Measurements from ENCODE around the gene SLC39A6. TPM values are rescaled to one million over a fixed set of nuclear protein-coding genes. Genes with fewer than 3 reads are reported as not detected.
"Not testable (repeated sequence)": the region's sequence is repeated elsewhere in the genome, so short reads cannot be mapped to it uniquely, and the experiment has no call there.

Gene SLC39A6
- total RNA-seq, 1 donor from 2014 or later: 35.5 TPM

DNA sequence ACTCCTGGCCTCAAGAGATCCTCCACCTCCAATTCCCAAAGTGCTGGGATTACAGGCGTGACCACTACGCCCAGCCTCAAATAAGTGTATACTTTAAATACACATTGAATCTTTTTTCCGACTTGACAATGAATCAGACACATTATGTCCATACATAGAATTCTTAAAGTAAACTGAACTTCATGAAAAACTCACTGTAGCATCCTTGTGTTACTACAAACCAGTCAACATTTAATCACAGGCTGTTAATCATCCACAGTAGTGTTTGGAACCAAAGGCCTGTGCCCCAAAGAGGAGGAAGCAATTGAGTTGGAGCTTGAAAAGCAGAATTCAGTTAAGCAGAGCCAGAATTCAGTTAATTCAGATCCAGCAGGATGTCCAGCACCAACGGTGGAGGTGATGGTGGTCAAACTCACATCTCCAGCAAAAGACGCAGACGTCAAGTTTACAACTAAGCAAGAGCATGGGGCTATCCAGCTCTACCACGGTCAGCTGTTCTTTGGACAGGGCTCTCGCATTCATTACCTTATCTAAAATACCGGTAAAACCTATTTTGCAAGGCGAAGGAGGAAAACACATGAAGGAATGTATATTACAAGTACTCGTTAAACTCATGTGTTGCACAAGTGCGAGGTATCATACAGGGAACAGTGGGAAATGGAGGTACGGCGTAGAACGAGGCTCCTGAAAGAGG is 1.2 kb downstream of the SLC39A6 start:
- peaks cover 13 to 26% (median 14%) of the 10 kb centered on the region in 3 donors for H3K4me1 ChIP-seq (ENCODE audit: control insufficient read depth in 3 of 3, insufficient read depth in 3 of 3, low read length in 3 of 3)
- H3K27me3 ChIP-seq (ENCODE audit: control insufficient read depth in 3 of 3, insufficient read depth in 3 of 3, low read length in 3 of 3): no peaks in the 10 kb centered on the region
- H3K27ac ChIP-seq (ENCODE audit: low read depth, low read length): no peak overlapping the region
- H3K9ac ChIP-seq (ENCODE audit: low read depth in 1 of 3, low read length in 3 of 3): peak overlapping the region; percentile 96 to 100 (median 99)
- peak overlapping the region; percentile 97 to 99 (median 99) for H3K4me3 ChIP-seq (ENCODE audit: low read length in 3 of 3)
- no peaks in the 10 kb centered on the region for H3K9me3 ChIP-seq (ENCODE audit: control insufficient read depth in 3 of 3, low read length in 3 of 3)
- H3K36me3 ChIP-seq (ENCODE audit: control insufficient read depth in 3 of 3, insufficient read depth in 3 of 3, low read length in 3 of 3): peaks cover 6 to 18% (median 9%) of the 10 kb centered on the region in 3 donors

DNA sequence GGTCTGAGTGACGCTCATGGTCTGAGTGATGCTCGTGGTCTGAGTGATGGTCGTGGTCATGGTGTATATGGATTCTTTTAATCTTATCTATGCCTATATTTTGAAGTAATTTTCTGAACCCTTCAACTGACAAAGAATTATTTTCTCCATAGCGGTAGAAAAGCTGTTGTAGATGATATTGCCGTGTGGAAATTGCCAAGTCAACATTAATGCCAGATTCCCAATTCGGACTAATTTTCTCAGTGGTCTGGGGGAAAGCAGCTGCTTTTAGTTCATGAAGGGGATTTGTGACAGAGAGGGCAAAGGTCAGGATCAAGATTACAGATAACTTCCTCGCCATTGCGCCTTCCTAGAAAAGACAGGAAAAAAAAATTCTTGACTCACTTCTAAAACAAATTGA is 2.5 kb downstream of the SLC39A6 start:
- H3K4me1 ChIP-seq (ENCODE audit: control insufficient read depth in 3 of 3, insufficient read depth in 3 of 3, low read length in 3 of 3): peaks cover 13 to 23% (median 14%) of the 10 kb centered on the region in 3 donors
- H3K36me3 ChIP-seq (ENCODE audit: control insufficient read depth in 3 of 3, insufficient read depth in 3 of 3, low read length in 3 of 3): peaks cover 7 to 26% (median 17%) of the 10 kb centered on the region in 3 donors
- no peaks in the 10 kb centered on the region for H3K9me3 ChIP-seq (ENCODE audit: control insufficient read depth in 3 of 3, low read length in 3 of 3)
- H3K27ac ChIP-seq (ENCODE audit: low read depth, low read length): no peak overlapping the region
- no peak overlapping the region for H3K4me3 ChIP-seq (ENCODE audit: low read length in 3 of 3)
- no peak overlapping the region for H3K9ac ChIP-seq (ENCODE audit: low read depth in 1 of 3, low read length in 3 of 3)
- H3K27me3 ChIP-seq (ENCODE audit: control insufficient read depth in 3 of 3, insufficient read depth in 3 of 3, low read length in 3 of 3): no peaks in the 10 kb centered on the region

DNA sequence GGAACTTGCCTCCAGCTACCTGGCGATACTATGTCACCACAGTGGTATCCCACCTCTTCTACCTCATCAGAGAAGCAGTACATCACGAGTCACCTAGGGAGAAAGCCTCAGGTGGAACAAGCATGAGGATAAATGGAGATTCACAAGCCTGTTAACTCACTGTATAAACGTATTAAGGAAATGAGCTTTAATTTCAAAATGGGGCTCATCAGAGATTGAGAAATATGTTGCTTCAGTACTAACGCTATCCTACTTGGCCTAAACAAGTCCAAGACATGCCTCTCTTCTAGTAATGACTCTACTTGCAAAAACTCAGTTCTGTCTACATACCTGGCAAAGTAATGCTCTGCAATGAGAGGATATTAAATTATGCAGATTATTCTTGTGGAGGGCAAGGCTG is 4.3 kb downstream of the SLC39A6 start:
- Histone ChIP-seq H3K4me3 (ENCODE audit: low read length in 3 of 3) (no peak overlapping the region), H3K9me3 (ENCODE audit: control insufficient read depth in 3 of 3, low read length in 3 of 3) (no peaks in the 10 kb centered on the region), H3K27me3 (ENCODE audit: control insufficient read depth in 3 of 3, insufficient read depth in 3 of 3, low read length in 3 of 3) (no peaks in the 10 kb centered on the region), H3K9ac (ENCODE audit: low read depth in 1 of 3, low read length in 3 of 3) (no peak overlapping the region), H3K27ac (ENCODE audit: low read depth, low read length) (no peak overlapping the region), H3K4me1 (ENCODE audit: control insufficient read depth in 3 of 3, insufficient read depth in 3 of 3, low read length in 3 of 3) (peaks cover 3 to 8% (median 7%) of the 10 kb centered on the region in 3 donors), H3K36me3 (ENCODE audit: control insufficient read depth in 3 of 3, insufficient read depth in 3 of 3, low read length in 3 of 3) (peaks cover 8 to 37% (median 20%) of the 10 kb centered on the region in 3 donors)

DNA sequence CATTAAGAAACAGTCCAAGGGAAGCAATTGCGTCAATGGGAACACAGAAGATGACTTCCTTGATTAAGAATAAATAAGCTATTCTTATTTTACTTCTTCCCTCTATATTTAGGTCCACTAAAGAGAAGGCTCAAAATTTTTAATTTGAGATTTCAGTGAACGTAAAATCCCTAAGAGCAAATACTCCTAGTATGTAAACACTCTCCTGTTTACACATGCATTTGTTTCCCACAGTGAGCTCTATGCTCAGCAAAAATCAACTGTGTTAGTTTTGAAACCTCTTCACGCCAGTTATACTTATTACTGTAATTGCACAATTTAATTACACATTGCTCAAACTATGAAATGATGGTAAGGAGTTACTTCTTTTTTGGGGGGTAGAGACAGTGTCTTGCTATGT is 8.8 kb downstream of the SLC39A6 start:
- no peak overlapping the region for H3K4me3 ChIP-seq (ENCODE audit: low read length in 3 of 3)
- H3K27ac ChIP-seq (ENCODE audit: low read depth, low read length): no peak overlapping the region
- H3K36me3 ChIP-seq (ENCODE audit: control insufficient read depth in 3 of 3, insufficient read depth in 3 of 3, low read length in 3 of 3): peaks cover 15 to 47% (median 30%) of the 10 kb centered on the region in 3 donors
- H3K4me1 ChIP-seq (ENCODE audit: control insufficient read depth in 3 of 3, insufficient read depth in 3 of 3, low read length in 3 of 3): no peaks in the 10 kb centered on the region
- no peak overlapping the region for H3K9ac ChIP-seq (ENCODE audit: low read depth in 1 of 3, low read length in 3 of 3)
- H3K9me3 ChIP-seq (ENCODE audit: control insufficient read depth in 3 of 3, low read length in 3 of 3): no peaks in the 10 kb centered on the region
- H3K27me3 ChIP-seq (ENCODE audit: control insufficient read depth in 3 of 3, insufficient read depth in 3 of 3, low read length in 3 of 3): no peaks in the 10 kb centered on the region

DNA sequence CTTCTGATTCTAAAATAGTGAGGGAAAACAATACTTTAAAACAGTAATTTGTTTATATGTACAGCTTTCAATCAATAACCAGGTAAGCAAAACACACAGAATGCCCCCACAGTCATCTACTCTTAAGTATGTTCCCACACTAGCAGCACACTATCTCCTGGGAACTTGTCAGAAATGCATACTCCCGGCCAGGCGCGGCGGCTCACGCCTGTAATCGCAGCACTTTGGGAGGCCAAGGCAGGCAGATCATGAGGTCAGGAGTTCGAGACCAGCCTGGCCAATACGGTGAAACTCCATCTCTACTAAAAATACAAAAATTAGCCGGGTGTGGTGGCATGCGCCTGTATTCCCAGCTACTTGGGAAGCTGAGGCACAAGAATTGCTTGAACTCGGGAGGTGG is 12.4 kb downstream of the SLC39A6 start:
- not testable (repeated sequence) for H3K27me3 ChIP-seq (ENCODE audit: control insufficient read depth in 3 of 3, insufficient read depth in 3 of 3, low read length in 3 of 3); H3K27ac ChIP-seq (ENCODE audit: low read depth, low read length); H3K9me3 ChIP-seq (ENCODE audit: control insufficient read depth in 3 of 3, low read length in 3 of 3); H3K9ac ChIP-seq (ENCODE audit: low read depth in 1 of 3, low read length in 3 of 3); H3K4me3 ChIP-seq (ENCODE audit: low read length in 3 of 3); H3K4me1 ChIP-seq (ENCODE audit: control insufficient read depth in 3 of 3, insufficient read depth in 3 of 3, low read length in 3 of 3)
- H3K36me3 ChIP-seq (ENCODE audit: control insufficient read depth in 3 of 3, insufficient read depth in 3 of 3, low read length in 3 of 3): peaks cover 26 to 54% (median 43%) of the 10 kb centered on the region in 3 donors

DNA sequence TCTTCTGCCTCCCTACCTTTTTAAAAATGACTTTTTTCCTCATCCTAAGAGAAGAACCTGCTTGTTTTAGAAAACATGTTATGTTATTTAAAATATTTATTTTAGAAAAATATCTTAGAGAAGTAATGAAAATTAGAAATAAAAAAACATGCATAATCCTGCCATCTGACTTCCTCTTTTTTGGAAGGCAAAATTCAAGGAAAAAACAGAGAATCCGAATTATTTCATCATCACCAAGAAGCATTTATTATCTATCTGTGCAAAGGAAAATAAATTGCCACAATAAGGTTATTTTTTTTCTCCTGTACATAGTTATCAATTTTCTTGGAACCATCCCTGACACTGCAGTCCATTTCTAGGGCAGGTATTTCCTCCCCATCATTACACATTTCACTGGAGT is 14.4 kb downstream of the SLC39A6 start:
- Histone ChIP-seq H3K36me3 (ENCODE audit: control insufficient read depth in 3 of 3, insufficient read depth in 3 of 3, low read length in 3 of 3) (peaks cover 22 to 57% (median 49%) of the 10 kb centered on the region in 3 donors), H3K27ac (ENCODE audit: low read depth, low read length) (no peak overlapping the region), H3K4me1 (ENCODE audit: control insufficient read depth in 3 of 3, insufficient read depth in 3 of 3, low read length in 3 of 3) (no peaks in the 10 kb centered on the region), H3K9ac (ENCODE audit: low read depth in 1 of 3, low read length in 3 of 3) (no peak overlapping the region), H3K4me3 (ENCODE audit: low read length in 3 of 3) (no peak overlapping the region), H3K27me3 (ENCODE audit: control insufficient read depth in 3 of 3, insufficient read depth in 3 of 3, low read length in 3 of 3) (no peaks in the 10 kb centered on the region), H3K9me3 (ENCODE audit: control insufficient read depth in 3 of 3, low read length in 3 of 3) (no peaks in the 10 kb centered on the region)

DNA sequence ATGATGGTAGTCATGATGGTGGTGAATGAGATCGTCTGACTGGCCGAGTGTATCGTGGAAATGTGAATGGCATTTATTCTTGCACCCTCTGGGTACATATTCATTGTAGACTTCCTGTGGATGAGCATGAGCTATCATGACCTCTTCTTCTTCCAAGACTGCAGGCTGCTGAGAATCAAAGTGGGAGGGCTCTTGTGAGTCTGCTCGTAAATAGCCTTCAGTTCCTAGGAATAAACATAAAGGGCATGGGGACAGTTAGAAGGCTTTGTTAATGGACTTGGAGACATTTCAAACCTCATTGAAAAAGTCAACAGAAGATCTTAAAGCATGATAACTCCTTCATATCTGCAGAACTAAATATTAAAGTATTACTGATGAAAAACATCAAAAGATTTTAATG is 14.9 kb downstream of the SLC39A6 start:
- H3K27ac ChIP-seq (ENCODE audit: low read depth, low read length): no peak overlapping the region
- H3K4me1 ChIP-seq (ENCODE audit: control insufficient read depth in 3 of 3, insufficient read depth in 3 of 3, low read length in 3 of 3): no peaks in the 10 kb centered on the region
- no peak overlapping the region for H3K4me3 ChIP-seq (ENCODE audit: low read length in 3 of 3)
- H3K9ac ChIP-seq (ENCODE audit: low read depth in 1 of 3, low read length in 3 of 3): no peak overlapping the region
- H3K27me3 ChIP-seq (ENCODE audit: control insufficient read depth in 3 of 3, insufficient read depth in 3 of 3, low read length in 3 of 3): no peaks in the 10 kb centered on the region
- H3K9me3 ChIP-seq (ENCODE audit: control insufficient read depth in 3 of 3, low read length in 3 of 3): no peaks in the 10 kb centered on the region
- H3K36me3 ChIP-seq (ENCODE audit: control insufficient read depth in 3 of 3, insufficient read depth in 3 of 3, low read length in 3 of 3): peaks cover 22 to 57% (median 48%) of the 10 kb centered on the region in 3 donors

DNA sequence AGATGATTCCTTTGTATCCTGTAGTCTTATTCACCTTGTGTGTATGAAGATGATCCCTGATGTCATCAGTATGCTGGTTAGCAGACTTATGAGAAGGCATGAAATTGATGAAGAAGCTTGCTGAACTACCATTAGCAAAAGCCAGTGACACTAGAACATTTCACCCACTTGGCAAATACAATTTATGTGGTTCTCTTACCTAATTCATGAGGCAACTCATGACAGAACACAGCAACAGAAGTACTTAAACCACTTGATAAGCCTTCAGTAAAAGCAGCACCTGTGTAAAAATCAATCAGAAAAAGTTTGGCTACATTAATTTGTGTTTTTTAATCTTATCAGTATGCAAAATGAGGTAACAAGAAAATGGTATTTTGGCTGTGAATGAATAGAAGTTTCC is 16.8 kb downstream of the SLC39A6 start:
- Histone ChIP-seq H3K4me3 (ENCODE audit: low read length in 3 of 3) (no peak overlapping the region), H3K9ac (ENCODE audit: low read depth in 1 of 3, low read length in 3 of 3) (no peak overlapping the region), H3K9me3 (ENCODE audit: control insufficient read depth in 3 of 3, low read length in 3 of 3) (no peaks in the 10 kb centered on the region), H3K4me1 (ENCODE audit: control insufficient read depth in 3 of 3, insufficient read depth in 3 of 3, low read length in 3 of 3) (no peaks in the 10 kb centered on the region), H3K27ac (ENCODE audit: low read depth, low read length) (no peak overlapping the region), H3K27me3 (ENCODE audit: control insufficient read depth in 3 of 3, insufficient read depth in 3 of 3, low read length in 3 of 3) (no peaks in the 10 kb centered on the region), H3K36me3 (ENCODE audit: control insufficient read depth in 3 of 3, insufficient read depth in 3 of 3, low read length in 3 of 3) (peaks cover 22 to 56% (median 52%) of the 10 kb centered on the region in 3 donors)

DNA sequence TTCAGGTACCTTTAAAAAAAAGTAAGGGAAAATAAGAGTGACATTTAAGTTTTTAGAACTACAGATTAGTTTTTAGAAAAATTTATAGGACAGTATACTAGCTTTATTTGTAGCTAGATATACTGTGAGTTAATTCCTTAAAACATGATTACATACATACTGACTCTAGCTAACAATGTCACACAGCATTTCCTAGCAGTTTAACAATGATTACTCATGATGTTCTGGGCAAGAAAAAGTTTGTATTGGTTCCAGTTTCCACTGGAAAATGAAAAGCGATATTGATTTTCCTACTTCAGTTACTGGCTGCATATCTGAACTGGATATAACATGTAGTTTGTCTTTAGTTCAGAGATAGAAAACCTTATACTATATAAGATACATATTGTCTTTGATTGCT is 19.4 kb downstream of the SLC39A6 start:
- H3K27ac ChIP-seq (ENCODE audit: low read depth, low read length): no peak overlapping the region
- H3K4me1 ChIP-seq (ENCODE audit: control insufficient read depth in 3 of 3, insufficient read depth in 3 of 3, low read length in 3 of 3): no peaks in the 10 kb centered on the region
- H3K36me3 ChIP-seq (ENCODE audit: control insufficient read depth in 3 of 3, insufficient read depth in 3 of 3, low read length in 3 of 3): peaks cover 14 to 47% (median 42%) of the 10 kb centered on the region in 3 donors
- H3K9ac ChIP-seq (ENCODE audit: low read depth in 1 of 3, low read length in 3 of 3): no peak overlapping the region
- H3K4me3 ChIP-seq (ENCODE audit: low read length in 3 of 3): no peak overlapping the region
- H3K9me3 ChIP-seq (ENCODE audit: control insufficient read depth in 3 of 3, low read length in 3 of 3): no peaks in the 10 kb centered on the region
- no peaks in the 10 kb centered on the region for H3K27me3 ChIP-seq (ENCODE audit: control insufficient read depth in 3 of 3, insufficient read depth in 3 of 3, low read length in 3 of 3)

DNA sequence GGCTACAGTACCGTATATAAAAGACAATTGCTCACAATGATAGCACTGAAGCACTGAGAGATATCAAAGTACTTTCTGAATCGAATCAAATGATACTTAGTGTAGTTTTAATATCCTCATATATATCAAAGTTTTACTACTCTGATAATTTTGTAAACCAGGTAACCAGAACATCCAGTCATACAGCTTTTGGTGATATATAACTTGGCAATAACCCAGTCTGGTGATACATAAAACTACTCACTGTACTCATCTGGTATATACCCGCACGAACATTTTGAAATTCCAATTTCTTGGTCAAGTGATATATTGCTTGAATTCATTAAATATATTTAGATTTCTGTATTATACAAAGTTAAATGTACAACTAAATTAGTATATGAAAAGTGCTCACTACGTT is 20.5 kb downstream of the SLC39A6 start:
- Histone ChIP-seq H3K4me3 (ENCODE audit: low read length in 3 of 3) (no peak overlapping the region), H3K36me3 (ENCODE audit: control insufficient read depth in 3 of 3, insufficient read depth in 3 of 3, low read length in 3 of 3) (peaks cover 6 to 37% (median 34%) of the 10 kb centered on the region in 3 donors), H3K27ac (ENCODE audit: low read depth, low read length) (no peak overlapping the region)

More for the DNA sequence above, 20.5 kb downstream of the SLC39A6 start:
- no peak overlapping the region for H3K9ac ChIP-seq (ENCODE audit: low read depth in 1 of 3, low read length in 3 of 3)
- H3K4me1 ChIP-seq (ENCODE audit: control insufficient read depth in 3 of 3, insufficient read depth in 3 of 3, low read length in 3 of 3): no peaks in the 10 kb centered on the region
- H3K27me3 ChIP-seq (ENCODE audit: control insufficient read depth in 3 of 3, insufficient read depth in 3 of 3, low read length in 3 of 3): no peaks in the 10 kb centered on the region
- H3K9me3 ChIP-seq (ENCODE audit: control insufficient read depth in 3 of 3, low read length in 3 of 3): no peaks in the 10 kb centered on the region
